ENCODE measurements around the gene TRAM2.

Gene TRAM2

DNA sequence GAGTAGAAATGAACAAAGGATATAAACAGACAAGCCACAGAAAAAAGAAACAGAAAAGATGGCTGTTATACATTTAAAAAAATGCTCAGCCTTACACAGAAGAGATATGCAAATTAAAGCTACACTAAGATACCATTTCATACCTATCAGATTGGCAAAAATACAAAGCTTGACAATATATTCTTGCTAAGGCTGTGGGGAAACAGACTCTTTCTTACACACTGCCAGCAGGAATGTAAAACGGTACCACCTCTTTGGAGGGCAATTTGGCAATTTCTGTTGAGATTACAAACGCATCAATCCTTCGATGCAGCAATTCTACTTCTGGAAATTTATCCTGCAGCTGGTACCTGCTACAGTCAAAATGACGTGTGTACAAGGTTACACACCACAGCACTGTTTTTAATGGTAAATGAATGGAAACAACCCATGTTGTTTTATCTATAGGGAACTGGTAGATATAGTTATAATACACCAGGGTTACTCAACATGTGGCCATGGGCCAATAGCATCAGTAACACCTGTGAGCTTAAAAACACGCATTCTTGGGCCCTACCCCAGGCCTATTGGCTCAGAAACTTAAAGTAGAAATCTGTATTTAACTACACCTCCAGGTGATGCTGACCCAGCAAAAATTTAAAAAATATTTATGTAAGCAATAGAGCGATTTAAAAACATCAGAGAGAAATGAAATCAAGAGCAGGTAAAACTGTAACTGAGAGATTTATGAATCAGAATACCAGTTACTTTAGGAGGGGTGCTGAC lies 53.3 kb downstream of the TRAM2 start:
- no peak for DNase-seq

DNA sequence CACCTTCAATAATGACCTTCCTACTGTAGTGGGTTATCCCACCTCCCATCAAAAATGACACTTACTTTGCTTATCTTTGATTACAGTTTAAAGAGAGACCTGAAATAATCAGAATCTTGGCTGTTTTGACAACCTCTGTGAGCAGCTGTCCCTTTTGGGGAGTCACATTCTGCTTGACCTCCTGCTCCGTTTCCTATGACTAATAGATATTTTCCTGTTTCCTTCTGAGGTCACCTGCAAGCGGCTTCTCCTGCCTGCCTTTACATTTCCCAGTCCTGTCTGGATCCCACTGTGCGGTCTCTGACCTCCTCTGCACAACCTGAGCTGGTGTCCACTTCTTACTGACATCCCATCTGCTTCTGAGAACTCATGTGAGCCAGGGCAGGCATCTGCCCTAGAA lies 54.2 kb downstream of the TRAM2 start:
- DNase-seq, result no peak

DNA sequence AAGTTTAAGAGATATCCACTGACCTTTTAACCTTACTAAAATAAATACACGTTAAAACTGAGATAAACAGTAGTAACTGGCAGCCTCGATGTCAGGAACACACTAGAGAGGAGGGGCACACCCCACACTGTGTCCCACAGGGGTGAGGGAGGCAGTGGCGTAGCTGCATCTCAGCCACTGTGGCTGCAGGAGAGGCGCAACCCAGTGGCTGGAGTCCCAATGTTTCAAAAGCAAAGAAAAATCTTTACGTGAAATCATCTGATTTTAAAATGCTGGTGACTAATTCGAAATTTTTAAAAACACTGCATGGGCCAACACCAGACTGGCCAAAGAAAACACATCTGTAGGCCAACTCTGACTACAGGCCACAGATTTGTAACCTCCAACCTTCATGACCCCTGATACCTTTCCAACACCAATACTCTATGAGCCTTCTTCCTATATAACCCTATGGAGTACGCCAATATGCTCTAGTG lies 54.7 kb downstream of the TRAM2 start:
- no peak for DNase-seq

DNA sequence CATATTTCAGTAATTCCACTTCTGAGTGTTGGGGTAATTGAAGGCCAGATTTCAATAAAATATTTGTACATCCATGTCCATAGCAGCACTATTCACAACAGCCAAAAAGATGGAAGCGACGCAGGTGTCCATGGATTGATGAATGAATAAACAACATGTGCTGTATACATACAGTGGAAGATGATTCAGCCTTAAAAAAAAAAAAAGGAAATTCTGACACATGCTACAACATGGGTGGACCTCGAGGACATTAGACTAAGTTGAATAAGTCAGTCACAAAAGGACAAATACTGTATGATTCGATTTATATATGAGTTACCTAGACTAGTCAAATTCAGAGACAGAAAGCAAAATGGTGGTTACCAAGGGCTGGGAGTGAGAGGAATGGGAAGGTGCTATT lies 57.2 kb downstream of the TRAM2 start:
- no peak for DNase-seq

DNA sequence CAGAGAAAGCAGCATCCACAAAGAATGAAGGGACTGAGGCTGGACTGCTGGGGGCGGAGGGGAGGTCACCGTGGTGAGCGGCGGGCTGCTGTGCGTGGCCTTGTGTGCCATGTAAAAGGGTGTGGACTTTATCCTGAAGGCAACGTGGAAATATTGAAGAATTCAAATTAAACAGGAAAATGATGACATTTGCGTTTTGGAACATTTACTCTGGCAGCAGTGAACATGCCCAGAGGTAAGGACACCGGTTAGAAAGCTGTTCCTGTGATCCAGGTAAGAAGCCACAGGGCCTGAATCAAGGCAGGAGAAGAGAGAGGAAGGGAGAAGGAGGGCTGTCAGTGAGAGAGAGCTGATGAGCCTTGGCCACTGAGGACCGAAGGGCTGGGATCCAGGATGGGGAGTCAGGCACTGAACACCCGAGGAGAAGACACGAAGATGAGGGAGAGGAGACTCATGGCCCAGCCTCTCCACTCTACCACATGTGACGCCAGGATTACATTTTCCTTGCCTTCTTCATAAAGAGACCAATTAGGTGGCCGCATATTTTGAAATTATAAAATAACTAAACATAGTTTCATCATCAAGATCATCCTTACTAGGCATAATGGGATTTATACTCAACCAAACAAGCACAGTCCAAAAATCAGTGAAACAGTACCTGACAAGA lies 58.4 kb downstream of the TRAM2 start:
- no peak for DNase-seq

DNA sequence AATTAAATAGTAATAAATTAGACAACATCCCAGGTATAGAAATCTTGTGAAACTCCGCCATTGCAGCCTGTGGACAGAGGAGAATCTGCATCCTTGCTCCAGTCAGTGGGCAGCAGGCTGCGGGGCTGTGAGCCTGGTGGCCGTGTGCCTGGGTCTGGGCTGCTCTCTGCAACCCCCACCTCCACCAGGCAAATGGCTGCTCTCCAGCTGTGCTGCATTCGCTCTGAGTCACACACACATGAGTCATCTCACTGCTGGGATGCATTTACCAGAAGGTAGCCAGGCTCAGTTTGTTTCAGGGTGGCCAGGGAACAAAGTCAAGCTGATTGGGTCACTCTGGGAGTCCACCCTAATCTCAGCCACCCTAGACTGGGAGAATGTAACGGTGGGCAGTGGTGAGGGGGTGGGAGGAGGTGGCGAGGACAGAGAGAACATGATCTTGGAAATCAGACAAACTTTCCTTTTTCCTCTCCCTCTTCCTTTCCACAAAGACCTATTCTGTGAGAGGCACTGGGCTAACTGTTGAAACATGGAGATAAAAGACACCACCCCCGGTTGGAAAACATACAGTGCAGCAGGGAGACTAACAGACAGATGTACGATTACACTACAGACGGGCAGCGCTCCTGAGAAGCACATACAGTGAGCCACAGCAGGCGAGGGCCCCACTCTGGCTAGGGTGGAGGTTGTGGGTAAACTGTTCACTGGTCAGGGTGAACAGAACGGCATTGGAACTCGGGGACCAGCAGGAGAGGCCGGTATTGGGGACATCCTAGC lies 59.2 kb downstream of the TRAM2 start:
- peak in 1 of 3 experiments; percentile 62 for DNase-seq

DNA sequence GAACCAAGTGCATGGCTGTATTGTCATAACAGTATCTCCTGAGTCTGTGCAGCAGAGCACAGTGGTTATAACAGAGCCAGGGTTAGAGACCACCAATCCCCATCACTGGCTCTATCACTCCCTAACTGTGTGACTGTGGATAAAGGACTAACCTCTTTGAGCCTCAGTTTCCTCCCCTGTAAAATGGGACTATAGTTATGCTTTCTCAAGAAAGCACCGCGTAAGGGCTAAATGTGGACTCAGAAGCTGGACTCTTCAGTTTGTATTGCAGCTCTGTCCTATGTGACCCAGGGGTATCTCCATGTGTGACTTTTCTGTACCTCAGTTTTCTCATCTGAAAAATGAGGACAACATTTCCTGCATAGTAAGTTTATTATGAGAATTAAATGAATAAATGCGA lies 59.9 kb downstream of the TRAM2 start:
- DNase-seq, result no peak

DNA sequence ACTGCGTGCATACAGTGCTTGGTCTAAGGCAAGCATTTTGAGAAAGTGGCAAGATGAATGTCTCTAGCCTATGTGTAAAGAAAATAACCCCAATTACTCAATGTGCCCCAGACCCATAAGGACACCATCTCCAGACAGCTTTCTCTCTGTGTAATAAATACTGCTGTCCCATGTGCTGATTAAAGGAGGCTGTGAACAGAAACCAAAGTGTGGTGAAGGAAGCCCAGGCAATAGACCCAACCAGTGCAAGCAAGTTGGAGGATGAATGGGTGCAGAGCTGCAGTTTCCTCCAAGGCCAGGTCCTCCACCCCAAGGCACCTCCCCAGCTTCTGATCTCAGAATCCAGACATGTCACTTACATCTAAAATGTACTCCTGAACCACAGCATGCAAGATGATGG lies 60.6 kb downstream of the TRAM2 start:
- no peak for DNase-seq

DNA sequence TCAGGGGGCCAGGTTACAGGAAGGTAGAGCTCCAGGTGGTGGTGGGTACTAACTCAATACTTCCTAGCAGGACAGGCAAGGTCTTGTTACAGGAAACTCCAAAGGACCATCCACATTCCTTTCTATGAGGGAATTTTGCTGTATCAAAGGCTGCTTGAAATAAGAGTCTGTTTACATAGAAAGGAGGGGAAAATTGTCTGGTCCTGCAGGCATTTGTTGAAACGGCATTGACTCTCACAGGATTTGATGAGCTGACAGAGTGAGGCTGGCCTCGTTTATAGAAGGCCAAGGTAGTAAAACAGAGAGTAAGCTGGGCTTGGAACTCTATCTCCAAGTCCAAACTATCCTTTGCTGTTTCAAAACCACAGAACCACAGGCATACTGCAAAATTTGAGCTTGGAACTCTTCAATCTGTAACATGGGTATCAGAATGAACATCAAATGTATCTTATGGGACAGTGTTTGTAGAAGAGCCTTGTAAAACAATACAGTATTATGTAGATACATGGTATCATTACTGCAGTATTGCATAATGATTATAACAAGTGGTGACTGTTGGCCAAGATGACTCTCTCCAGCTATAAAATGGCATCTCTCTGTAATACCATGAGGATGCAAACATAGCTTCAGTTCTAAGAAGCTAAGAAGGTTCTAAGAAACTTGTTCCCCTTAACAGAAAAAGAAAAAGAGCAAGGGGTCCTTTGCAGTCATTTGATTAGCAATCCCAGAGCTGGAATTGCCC lies 61.5 kb downstream of the TRAM2 start:
- DNase-seq, result no peak

DNA sequence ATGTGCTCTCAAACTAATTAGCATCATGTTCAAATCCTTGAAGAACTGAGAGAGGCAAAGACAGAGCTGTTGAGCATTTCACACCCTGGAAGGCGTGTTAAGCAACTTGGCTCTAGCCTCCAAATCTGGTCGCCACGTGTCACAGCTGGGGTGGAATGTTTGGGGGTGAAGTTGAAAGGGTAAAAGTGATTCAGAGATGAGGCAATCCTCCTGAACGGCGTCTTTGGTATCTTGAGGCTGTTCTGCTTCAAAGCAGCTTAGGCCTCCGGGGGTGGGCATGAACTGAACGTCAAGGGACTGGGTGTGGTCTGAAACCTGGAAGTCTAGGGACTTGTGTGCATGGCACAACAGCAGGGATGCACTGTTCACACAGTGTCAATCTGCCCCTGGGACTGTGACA lies 62.3 kb downstream of the TRAM2 start:
- no peak for DNase-seq

DNA sequence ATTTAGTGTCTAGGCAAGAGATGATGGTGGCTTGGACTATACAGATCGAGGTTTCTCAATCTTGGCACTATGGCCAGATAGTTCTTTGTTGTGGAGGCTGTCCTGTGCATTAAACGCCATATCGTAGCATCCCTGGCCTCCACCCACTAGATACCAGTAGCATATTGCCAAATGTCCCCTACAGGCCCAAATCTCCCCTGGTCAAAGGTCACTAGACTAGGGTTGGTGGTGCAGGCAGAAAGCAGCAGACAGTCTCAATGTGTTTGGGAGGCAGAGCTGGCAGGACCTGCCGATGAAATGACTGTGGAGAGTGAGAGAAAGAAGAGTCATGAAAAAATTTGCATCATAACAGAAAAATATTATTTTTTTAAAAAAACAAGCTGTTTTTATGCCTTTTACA lies 63.0 kb downstream of the TRAM2 start:
- no peak for DNase-seq

DNA sequence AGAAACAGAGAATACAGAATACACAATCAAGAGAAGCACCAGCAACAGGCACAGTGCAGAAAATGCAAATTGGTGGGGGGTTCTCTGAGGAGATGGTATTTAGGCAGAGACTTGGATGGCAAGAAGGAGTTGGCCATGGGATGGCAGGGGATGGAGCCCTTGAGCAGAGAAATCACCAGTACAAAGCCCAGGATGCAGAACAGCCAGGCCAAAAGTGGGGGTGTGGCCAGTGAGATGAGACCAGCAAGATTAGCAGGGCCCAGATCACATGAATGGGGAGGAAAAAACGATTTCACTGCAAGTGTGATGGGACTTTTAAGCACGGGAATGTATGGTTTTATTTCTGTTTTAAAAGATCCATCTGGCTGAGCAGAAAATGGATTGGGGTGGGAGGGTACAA lies 63.4 kb downstream of the TRAM2 start:
- DNase-seq, result no peak

DNA sequence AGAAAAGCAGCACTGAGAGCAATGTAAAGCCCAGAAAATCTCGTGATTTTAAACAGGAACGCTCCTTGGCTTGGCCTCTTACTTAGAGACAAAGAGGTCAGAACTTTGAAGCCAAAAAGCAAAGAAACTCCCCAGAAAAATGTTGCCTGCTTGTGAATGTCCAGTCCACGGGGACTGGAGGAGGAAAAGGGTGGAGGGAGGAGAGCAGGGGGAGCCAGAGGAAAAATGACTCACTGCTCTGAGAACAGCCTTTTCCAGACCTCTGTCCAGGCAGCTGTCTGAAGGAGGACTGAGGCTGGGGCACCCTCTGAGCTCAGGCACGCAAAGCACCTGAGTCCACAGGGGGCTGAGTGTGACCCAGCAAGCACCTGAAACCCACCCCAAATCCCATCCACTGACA lies 64.7 kb downstream of the TRAM2 start:
- DNase-seq, result no peak

DNA sequence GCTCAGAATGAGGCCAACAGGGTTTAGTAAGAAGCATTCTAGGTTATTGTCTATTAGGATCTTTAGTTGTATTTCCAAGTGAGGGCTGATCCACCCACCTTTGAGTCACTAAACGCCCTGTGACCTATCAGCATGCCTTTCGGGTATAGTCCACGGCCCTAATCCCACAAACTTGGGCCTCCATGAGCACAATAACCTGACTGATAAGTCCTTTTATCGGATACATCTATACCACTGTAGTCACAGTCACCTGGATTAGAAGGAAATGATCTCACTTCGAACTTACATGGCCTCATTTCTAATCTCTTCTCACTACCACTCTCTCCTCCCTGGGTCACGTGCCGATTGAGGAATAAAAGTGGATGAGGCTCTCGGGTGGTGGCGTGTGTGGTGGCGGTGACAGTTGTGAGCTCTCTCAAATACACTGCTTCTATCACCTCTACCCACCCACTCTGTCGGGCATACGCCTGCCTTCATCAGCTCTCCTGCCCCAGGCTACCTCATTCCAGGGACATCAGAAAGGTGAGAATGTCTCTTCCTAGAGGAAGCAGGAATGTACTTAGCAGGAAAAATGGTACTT lies 65.2 kb downstream of the TRAM2 start:
- DNase-seq, result no peak

DNA sequence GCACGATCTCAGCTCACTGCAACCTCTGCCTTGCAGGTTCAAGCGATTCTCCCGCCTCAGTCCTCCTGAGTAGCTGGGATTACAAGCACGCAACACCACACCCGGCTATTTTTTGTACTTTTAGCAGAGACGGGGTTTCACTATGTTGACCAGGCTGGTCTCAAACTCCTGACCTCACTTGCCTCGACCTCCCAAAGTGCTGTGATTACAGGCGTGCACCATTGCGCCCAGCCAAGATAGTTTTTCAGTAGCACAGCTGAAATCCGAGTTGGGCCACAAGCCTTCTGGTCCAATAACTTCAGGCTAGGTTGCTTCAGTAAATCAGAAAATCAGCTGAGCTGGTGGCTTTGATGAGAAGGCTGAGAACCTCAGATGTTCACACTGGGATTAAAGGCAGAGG lies 65.7 kb downstream of the TRAM2 start:
- no peak for DNase-seq

DNA sequence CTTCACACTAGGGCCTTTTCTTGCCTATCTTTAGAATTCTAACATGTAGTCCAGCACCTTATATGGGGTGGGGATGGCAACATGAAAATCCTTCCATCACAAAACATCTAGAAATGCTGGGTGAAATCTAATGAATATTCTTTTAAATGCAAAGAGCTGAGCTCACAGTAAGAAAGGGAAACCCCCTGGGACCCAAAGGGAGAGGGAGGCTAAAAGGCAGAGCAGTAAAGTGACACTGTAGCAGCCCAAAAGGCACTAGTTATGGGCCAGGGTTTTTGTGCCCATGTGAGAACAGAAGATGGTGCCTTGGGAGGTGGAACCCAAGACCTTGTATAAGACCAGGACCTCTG lies 66.7 kb downstream of the TRAM2 start:
- no peak for DNase-seq

DNA sequence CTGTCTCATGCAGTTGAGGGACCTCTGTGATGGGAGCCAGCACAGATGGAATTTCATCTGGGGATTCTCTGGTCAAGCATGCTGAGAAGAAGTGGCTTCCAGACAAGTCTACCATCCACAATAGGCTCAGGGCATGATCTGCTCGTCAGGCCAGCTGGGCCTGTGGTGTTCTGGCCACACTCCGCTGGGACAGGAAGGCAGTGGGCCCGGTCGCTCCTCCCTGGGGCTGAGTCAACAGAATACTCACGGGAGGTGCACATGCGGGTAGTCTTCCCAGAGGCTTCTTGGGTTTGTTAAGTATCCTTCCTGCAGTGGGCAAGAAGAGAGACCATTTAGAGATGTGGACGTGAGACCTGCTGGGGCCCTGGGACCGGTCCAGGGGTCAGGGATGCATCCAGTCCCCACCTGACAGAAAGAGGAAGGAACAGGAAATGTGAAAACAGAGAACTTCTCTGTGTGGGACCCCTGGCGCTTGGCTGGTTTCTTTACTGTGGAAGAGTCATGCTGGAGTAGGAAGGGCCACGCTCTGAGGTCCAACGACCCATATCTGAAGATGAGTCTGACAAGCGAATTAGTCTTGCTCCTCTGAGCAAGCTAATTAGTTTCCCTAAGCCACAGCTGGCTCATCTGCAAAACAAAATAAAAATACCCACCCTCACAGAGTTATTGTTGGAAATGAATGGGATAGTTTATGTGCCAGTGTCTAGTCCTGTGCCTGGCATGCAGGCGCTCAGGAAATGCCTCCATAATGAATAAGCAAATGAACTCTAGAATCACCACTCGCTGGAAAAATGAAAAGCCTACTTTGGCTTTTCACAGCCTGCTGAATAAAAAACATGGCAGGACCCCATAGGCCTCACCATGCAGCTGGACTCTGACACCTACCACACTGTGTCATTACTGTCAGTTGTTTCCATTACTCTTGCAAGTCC lies 67.3 kb downstream of the TRAM2 start:
- no peak for DNase-seq

DNA sequence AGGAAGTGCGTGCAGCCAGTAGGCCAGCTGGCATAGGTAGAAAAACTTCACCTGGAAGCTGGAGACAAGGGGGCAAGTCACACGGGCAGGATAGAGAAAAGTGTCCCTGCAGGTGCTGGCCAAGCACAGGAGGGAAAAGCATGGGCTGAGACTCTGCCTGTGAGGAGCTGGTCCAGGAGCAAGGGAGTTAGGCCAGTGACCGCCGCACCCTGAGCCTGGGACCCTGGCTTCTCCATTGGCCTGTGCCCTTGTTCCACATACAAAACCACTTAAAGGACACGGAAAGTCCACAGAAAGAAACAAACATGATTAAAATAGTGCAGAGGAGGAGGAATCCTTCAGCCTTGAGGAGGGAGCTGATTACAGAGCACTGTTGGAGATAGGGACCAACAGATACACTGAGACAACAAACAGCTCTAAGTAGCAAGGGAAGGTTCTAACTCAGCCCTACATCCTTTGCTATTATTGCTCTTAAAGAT lies 68.6 kb downstream of the TRAM2 start:
- no peak for DNase-seq

DNA sequence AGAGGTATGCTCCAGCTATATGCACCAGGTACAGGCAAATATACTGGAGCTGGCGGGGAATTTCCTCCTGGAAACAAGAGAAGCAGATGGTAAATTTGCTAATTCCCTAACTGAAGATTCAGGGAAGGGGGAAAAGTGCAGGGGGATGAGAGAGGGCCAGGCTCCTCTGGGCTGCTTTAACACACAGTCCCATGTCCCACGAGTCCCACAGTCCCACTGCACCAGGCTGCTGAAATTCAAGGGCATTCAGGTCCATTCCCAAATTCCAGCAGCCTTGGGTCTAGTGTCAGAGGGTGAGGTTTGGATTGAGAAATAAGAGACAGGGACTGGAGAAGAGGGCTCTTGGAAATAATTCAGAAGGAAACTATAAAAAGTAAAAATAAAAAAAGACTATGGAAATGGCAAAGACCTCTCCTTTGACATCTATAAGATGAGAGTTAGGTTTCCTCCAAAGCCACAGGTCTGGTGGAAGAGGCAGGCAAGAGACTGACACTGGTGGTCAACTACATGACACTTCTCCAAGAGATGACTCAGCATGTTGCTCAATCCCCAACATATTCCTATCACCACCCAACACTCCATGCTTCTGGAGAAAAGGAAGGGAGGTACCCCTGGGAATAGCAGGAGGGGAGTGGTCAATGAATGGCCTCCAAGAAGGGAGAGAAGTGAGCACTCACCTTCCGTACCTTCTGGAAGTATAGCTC lies 69.2 kb downstream of the TRAM2 start:
- no peak for DNase-seq

DNA sequence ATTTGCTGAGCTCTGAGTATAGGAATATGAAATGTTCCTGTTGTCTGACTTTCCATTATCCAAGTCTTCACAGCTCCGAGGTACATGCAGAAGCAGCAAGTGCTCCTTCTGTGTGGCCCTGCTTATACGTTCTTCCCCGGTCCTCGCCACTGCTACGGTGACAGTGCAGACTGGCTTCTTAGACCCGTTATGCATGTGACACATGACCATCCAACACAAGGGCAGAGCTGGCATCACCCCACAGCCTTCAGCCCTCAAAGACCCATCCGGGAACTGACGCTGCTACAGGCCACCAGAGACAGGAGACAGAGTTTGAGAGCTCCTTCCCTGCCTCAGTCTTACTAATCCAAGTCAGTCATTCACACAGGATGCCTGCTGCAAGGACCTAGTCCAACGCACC lies 70.4 kb downstream of the TRAM2 start:
- no peak for DNase-seq

All from NCI-H1417 (cell line).